Panc1 (cell line): ENCODE data around the gene VDR. TPM values are rescaled to one million over a fixed set of nuclear protein-coding genes. Genes with fewer than 3 reads are reported as not detected.

ENCODE experiments used
- ATAC-seq: fragments of 200-7000 bp; cut with Tn5 transposase; 2 replicates; pipeline ENCODE4 v1.9.1; 2020; ENCODE audit warnings: mild to moderate bottlenecking, moderate library complexity
- BruUV-seq: library from RNA; stranded (reverse); fragments of 400-500 nt; replicated peaks from 2 replicates; lab custom pipeline; 2021; lab: Mats Ljungman, UMichigan
- CTCF ChIA-PET: fragments of 300-600 bp; sonication (Branson Sonifier 250); formaldehyde crosslinking; loops from one replicate; lab custom pipeline; 2022; ENCODE audit warnings: antibody characterized with exemption; lab: Charles Lee
- POLR2A ChIA-PET: fragments of 300-600 bp; sonication (Branson Sonifier 250); formaldehyde crosslinking; loops from one replicate; lab custom pipeline; 2022; ENCODE audit warnings: antibody characterized with exemption; lab: Charles Lee
- DNase-seq: peaks from one replicate; pipeline ENCODE4 v3.0.0-alpha.2; 2010; ENCODE audit warnings: low read depth, low spot score
- H3K27ac ChIP-seq: 2 replicates; pipeline ENCODE4 v1.5.1; 2011; ENCODE audit warnings: mild to moderate bottlenecking, low read length, inconsistent platforms
- H3K27me3 ChIP-seq: fragments of 200-500 bp; sonication (Bioruptor generic); 2 replicates; pipeline ENCODE4 v1.6.0; 2014; ENCODE audit warnings: low read length, inconsistent platforms; ENCODE audit not compliant: control insufficient read depth, insufficient read depth
- H3K36me3 ChIP-seq: fragments of 200-500 bp; sonication (Bioruptor generic); 2 replicates; pipeline ENCODE4 v1.5.1; 2014; ENCODE audit warnings: inconsistent platforms, mild to moderate bottlenecking, low read length, moderate library complexity; ENCODE audit not compliant: control insufficient read depth, insufficient read depth
- H3K4me1 ChIP-seq: 2 replicates; pipeline ENCODE4 v1.5.1; 2011; ENCODE audit warnings: inconsistent platforms, mild to moderate bottlenecking, low read length, moderate library complexity; ENCODE audit not compliant: control insufficient read depth, insufficient read depth
- H3K4me3 ChIP-seq, 2 experiments: 2 replicates each; pipeline ENCODE4 v1.5.1; 2011 to 2012; ENCODE audit warnings: low read depth in 2 of 2, low read length in 2 of 2, mild to moderate bottlenecking in 2 of 2, inconsistent platforms in 1 of 2, moderate library complexity in 1 of 2
- H3K9me3 ChIP-seq: fragments of 200-500 bp; sonication (Bioruptor generic); 2 replicates; pipeline ENCODE4 v1.5.1; 2014; ENCODE audit warnings: low read depth, mild to moderate bottlenecking, inconsistent platforms, low read length, moderate library complexity; ENCODE audit not compliant: control insufficient read depth, insufficient read depth
- POLR2AphosphoS5 ChIP-seq: IDR thresholded peaks from 2 replicates; pipeline ENCODE4 v1.6.1; 2012; ENCODE audit warnings: mild to moderate bottlenecking, low read depth, low read length, moderate library complexity
- SIN3A ChIP-seq: IDR thresholded peaks from 2 replicates; pipeline ENCODE4 v1.6.1; 2012; ENCODE audit warnings: low read depth, mild to moderate bottlenecking, low read length, moderate library complexity, borderline replicate concordance; ENCODE audit not compliant: insufficient read depth
- TCF7L2 ChIP-seq: IDR thresholded peaks from 2 replicates; pipeline ENCODE4 v1.6.1; 2011; ENCODE audit warnings: mild to moderate bottlenecking, low read depth, low read length, inconsistent platforms
- in situ Hi-C: cut with HindIII; loops from 2 replicates; pipeline ENCODE4 v1.10.0; 2016; ENCODE audit warnings: low sequenced_read_pairs, low pct_unique_long_range_greater_than_20kb
- intact Hi-C: fragments of 100-400 bp; cut with micrococcal nuclease; formaldehyde crosslinking; loops from one replicate; pipeline ENCODE4 v1.10.0; 2022; ENCODE audit not compliant: unreplicated experiment
- total RNA-seq: library from RNA; stranded (reverse); gene quantifications from one replicate; pipeline ENCODE4 v1.2.1, GENCODE V29; 2021; ENCODE audit not compliant: unreplicated experiment
- TF ChIP-seq, protein P1 (sequence below): fragments of 450-650 bp; IDR thresholded peaks from 2 replicates; pipeline ENCODE4 v1.5.1; 2017; ENCODE audit warnings: mild to moderate bottlenecking
- TF ChIP-seq, protein P2 (sequence below), 2 experiments: IDR thresholded peaks; 2 replicates each; pipeline ENCODE4 v1.6.1; 2011 to 2012; ENCODE audit warnings: low read depth in 2 of 2, control low read depth in 1 of 2, low read length in 1 of 2, mild to moderate bottlenecking in 1 of 2, moderate library complexity in 1 of 2; ENCODE audit not compliant: insufficient read depth in 1 of 2

The VDR gene
- total RNA-seq, 1 experiment from 2014 or later: 3.0 TPM

DNA sequence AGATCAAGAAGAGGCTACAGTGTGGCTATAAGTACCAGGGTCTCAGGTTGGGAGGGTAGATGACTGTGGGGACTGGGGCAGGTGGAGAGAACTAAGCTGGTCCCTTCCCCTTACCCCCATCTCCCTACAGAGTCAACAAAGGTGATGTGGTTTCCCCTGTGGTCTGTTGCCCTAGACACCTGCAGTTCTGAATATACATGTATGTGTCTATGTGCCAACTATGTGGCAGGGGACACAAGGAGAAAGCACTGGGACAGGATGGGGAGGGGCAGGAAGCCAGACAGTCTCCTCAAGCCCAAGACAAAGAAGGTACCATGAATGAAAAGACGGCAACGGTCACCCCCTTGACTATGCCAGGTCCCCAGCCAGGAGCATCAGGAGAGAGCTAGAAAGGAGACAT, 80.6 kb downstream of the VDR start:
- intact Hi-C loops: no loop called here
- ChIA-PET POLR2A (no interaction called here), CTCF (no interaction called here)
- Histone ChIP-seq H3K4me1 (peaks cover 33% of the 10 kb centered on the region), H3K4me3 (no peak overlapping the region), H3K27me3 (no peaks in the 10 kb centered on the region), H3K9me3 (no peaks in the 10 kb centered on the region), H3K36me3 (no peaks in the 10 kb centered on the region), H3K27ac (peak overlapping the region; percentile 14; the same call in 1 of the 2 replicates)
- in situ Hi-C loops: no loop called here
- no peak for DNase-seq
- ATAC-seq: no peak
- TF ChIP-seq TCF7L2 (no peak), SIN3A (no peak)
- BruUV-seq: no TSS peak

DNA sequence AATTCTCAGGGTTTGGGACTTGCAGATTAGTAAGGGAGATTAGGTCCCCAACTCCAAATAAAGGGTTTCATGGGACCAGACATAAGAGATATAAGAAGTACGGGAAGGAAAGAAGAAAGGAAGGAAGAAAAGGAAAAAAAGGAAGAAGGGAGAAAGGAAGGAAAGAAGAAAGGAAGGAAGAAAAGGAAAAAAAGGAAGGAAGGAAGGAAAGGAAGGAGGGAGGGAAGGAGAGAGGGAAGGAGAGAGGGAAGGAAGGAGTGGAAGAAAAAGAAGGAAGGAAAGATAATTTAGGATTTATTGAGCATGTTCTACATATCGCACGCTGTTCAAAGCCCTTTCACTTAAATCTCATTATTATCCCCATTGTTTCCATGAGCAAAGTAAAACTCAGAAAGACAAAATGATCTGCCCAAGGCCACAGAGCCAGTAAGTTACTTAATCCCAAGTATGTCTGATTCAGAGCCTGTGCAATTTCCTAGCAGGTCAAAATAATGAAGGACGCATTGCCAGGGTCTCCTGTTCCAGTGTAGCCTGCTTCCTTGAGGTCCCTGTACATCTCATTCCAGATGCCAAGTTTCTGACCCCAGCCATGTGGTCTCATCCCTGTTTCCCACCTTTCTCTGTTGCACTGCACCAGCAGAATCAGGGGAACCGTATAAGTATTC, 81.2 kb downstream of the VDR start:
- Histone ChIP-seq H3K27ac (peak overlapping the region; percentile 14; the same call in 1 of the 2 replicates), H3K9me3 (no peaks in the 10 kb centered on the region), H3K27me3 (no peaks in the 10 kb centered on the region), H3K36me3 (no peaks in the 10 kb centered on the region), H3K4me3 (no peak overlapping the region), H3K4me1 (peaks cover 30% of the 10 kb centered on the region)
- no TSS peak for BruUV-seq
- in situ Hi-C loops: no loop called here
- DNase-seq (no peak), ATAC-seq (no peak)
- CTCF ChIA-PET: no interaction called here
- intact Hi-C loops: no loop called here
- POLR2A ChIA-PET: no interaction called here
- TF ChIP-seq TCF7L2 (no peak), POLR2AphosphoS5 (no peak), SIN3A (no peak)
- TF ChIP-seq, protein P1, sequence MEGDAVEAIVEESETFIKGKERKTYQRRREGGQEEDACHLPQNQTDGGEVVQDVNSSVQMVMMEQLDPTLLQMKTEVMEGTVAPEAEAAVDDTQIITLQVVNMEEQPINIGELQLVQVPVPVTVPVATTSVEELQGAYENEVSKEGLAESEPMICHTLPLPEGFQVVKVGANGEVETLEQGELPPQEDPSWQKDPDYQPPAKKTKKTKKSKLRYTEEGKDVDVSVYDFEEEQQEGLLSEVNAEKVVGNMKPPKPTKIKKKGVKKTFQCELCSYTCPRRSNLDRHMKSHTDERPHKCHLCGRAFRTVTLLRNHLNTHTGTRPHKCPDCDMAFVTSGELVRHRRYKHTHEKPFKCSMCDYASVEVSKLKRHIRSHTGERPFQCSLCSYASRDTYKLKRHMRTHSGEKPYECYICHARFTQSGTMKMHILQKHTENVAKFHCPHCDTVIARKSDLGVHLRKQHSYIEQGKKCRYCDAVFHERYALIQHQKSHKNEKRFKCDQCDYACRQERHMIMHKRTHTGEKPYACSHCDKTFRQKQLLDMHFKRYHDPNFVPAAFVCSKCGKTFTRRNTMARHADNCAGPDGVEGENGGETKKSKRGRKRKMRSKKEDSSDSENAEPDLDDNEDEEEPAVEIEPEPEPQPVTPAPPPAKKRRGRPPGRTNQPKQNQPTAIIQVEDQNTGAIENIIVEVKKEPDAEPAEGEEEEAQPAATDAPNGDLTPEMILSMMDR: no peak
- TF ChIP-seq, protein P2, sequence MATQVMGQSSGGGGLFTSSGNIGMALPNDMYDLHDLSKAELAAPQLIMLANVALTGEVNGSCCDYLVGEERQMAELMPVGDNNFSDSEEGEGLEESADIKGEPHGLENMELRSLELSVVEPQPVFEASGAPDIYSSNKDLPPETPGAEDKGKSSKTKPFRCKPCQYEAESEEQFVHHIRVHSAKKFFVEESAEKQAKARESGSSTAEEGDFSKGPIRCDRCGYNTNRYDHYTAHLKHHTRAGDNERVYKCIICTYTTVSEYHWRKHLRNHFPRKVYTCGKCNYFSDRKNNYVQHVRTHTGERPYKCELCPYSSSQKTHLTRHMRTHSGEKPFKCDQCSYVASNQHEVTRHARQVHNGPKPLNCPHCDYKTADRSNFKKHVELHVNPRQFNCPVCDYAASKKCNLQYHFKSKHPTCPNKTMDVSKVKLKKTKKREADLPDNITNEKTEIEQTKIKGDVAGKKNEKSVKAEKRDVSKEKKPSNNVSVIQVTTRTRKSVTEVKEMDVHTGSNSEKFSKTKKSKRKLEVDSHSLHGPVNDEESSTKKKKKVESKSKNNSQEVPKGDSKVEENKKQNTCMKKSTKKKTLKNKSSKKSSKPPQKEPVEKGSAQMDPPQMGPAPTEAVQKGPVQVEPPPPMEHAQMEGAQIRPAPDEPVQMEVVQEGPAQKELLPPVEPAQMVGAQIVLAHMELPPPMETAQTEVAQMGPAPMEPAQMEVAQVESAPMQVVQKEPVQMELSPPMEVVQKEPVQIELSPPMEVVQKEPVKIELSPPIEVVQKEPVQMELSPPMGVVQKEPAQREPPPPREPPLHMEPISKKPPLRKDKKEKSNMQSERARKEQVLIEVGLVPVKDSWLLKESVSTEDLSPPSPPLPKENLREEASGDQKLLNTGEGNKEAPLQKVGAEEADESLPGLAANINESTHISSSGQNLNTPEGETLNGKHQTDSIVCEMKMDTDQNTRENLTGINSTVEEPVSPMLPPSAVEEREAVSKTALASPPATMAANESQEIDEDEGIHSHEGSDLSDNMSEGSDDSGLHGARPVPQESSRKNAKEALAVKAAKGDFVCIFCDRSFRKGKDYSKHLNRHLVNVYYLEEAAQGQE (IDR thresholded peaks at IDR 0.05; ENCODE audit: insufficient read depth in 1 of 2, low read depth in 2 of 2, low read length in 1 of 2): no peak

DNA sequence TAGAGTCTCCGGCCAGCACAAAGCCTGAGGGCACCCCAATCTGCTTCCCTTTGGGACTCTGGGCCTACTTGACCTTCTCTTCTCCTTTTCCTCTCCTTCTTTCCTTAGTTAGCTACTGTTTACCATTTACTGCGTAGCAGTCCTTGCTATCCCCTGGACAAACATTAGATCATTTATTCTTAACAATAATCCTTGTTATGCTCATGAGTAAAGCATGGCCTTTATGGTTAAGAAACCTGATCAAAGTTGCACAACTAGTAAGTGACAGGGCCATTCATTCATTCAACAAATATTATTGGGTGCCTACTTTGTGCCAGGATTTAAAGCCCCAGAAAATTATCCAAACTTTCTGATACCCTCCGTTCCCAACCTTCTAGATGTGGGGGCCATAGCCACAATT, 81.9 kb downstream of the VDR start:
- ChIA-PET CTCF (interaction anchor here (1.0 kb wide), 1 partner anchor 26 kb away, joined by 3 read pairs; no protein-coding TSS in a partner anchor), POLR2A (no interaction called here)
- no peak for TF ChIP-seq SIN3A
- no peak for TF ChIP-seq TCF7L2
- TF ChIP-seq, protein P1: no peak
- TF ChIP-seq POLR2AphosphoS5: no peak
- TF ChIP-seq, protein P2 (IDR thresholded peaks at IDR 0.05; ENCODE audit: insufficient read depth in 1 of 2, low read depth in 2 of 2, low read length in 1 of 2): no peak
- intact Hi-C loops (no loop called here), in situ Hi-C loops (no loop called here)
- Histone ChIP-seq H3K4me3 (no peak overlapping the region), H3K36me3 (no peaks in the 10 kb centered on the region), H3K27ac (peak overlapping the region; percentile 89), H3K4me1 (peaks cover 36% of the 10 kb centered on the region), H3K27me3 (no peaks in the 10 kb centered on the region), H3K9me3 (no peaks in the 10 kb centered on the region)
- DNase-seq: no peak
- BruUV-seq: no TSS peak
- ATAC-seq: no peak
